Brain microvascular endothelial cell (primary cell): Measurements from ENCODE around the gene ZNF674.
"Not testable (repeated sequence)": the region's sequence is repeated elsewhere in the genome, so short reads cannot be mapped to it uniquely, and the experiment has no call there.

Source experiments
- DNase-seq: peaks from one replicate; pipeline ENCODE4 v3.0.0-alpha.2; 2020
- H3K27ac ChIP-seq: fragments of 250-450 bp; sonication (Bioruptor Pico); 2 replicates; pipeline ENCODE4 v1.5.1; 2020; ENCODE audit warnings: mild to moderate bottlenecking, moderate library complexity
- H3K27me3 ChIP-seq: fragments of 250-450 bp; sonication (Bioruptor Pico); replicated peaks from 2 replicates; pipeline ENCODE4 v1.5.1; 2020; ENCODE audit warnings: mild to moderate bottlenecking
- H3K36me3 ChIP-seq: fragments of 250-450 bp; sonication (Bioruptor Pico); replicated peaks from 2 replicates; pipeline ENCODE4 v1.5.1; 2020; ENCODE audit warnings: mild to moderate bottlenecking
- H3K4me3 ChIP-seq: 2 replicates; pipeline ENCODE4 v1.5.1; 2011; ENCODE audit warnings: low read depth, mild to moderate bottlenecking, control low read depth, low read length, moderate library complexity
- CTCF ChIP-seq: IDR thresholded peaks from 2 replicates; pipeline ENCODE4 v1.5.1; 2011; ENCODE audit warnings: low read depth, mild to moderate bottlenecking, moderate library complexity, low read length, control low read depth, inconsistent platforms; ENCODE audit errors: missing control alignments
- in situ Hi-C: cut with HindIII; loops from 2 replicates; pipeline ENCODE4 v1.10.0; 2017; ENCODE audit warnings: low sequenced_read_pairs, low pct_ligation_motif_present

ZNF674 gene

GRCh38 chrX:46506076-46506475, 39.1 kb downstream of the ZNF674 start:
- DNase-seq: no peak
- Histone ChIP-seq H3K27ac (no peak overlapping the region), H3K36me3 (no peaks in the 10 kb centered on the region), H3K27me3 (no peaks in the 10 kb centered on the region), H3K4me3 (no peak overlapping the region)
- in situ Hi-C loops: no loop called here
- TF ChIP-seq CTCF: no peak

GRCh38 chrX:46502848-46503247, 42.4 kb downstream of the ZNF674 start:
- Histone ChIP-seq H3K27ac (no peak overlapping the region), H3K27me3 (no peaks in the 10 kb centered on the region), H3K36me3 (no peaks in the 10 kb centered on the region), H3K4me3 (no peak overlapping the region)
- no peak for TF ChIP-seq CTCF
- in situ Hi-C loops: no loop called here
- no peak for DNase-seq

- no peak for DNase-seq
- Histone ChIP-seq H3K36me3 (no peaks in the 10 kb centered on the region), H3K27me3 (no peaks in the 10 kb centered on the region), H3K27ac (no peak overlapping the region), H3K4me3 (no peak overlapping the region)
- in situ Hi-C loops: no loop called here
- no peak for TF ChIP-seq CTCF
These were observed 45.2 kb downstream of the ZNF674 start for GRCh38 chrX:46500054-46500453.

- no peak for DNase-seq
- no peaks in the 10 kb centered on the region for H3K27me3 ChIP-seq
- TF ChIP-seq CTCF: no peak
- in situ Hi-C loops: no loop called here
- H3K4me3 ChIP-seq: no peak overlapping the region
- H3K27ac ChIP-seq: no peak overlapping the region
- H3K36me3 ChIP-seq: no peaks in the 10 kb centered on the region
These were observed 56.5 kb downstream of the ZNF674 start for GRCh38 chrX:46488712-46489111.

GRCh38 chrX:46485897-46486296, 59.3 kb downstream of the ZNF674 start:
- in situ Hi-C loops: no loop called here
- Histone ChIP-seq H3K27ac (no peak overlapping the region), H3K4me3 (no peak overlapping the region), H3K36me3 (no peaks in the 10 kb centered on the region), H3K27me3 (no peaks in the 10 kb centered on the region)
- TF ChIP-seq CTCF: no peak
- DNase-seq: no peak

- DNase-seq, H3K27ac ChIP-seq, in situ Hi-C loops, H3K4me3 ChIP-seq, H3K36me3 ChIP-seq, H3K27me3 ChIP-seq: not testable (repeated sequence)
These were observed 66.6 kb downstream of the ZNF674 start for GRCh38 chrX:46478634-46479033.
